ENCODE data around the gene LEP.

LEP gene

GRCh38 chr7:128303133-128303532 is 62.1 kb downstream of the LEP start:
- H3K27ac ChIP-seq (ENCODE audit: low read depth, low read length), result no peak overlapping the region
- WGBS, result 93% methylated on average over 2 of the region's 2 CpGs

GRCh38 chr7:128303643-128304042 is 62.6 kb downstream of the LEP start:
- peaks cover 48% of the 10 kb centered on the region for H3K36me3 ChIP-seq (ENCODE audit: insufficient read depth, low read length)
- WGBS, result 90% methylated on average over 5 of the region's 5 CpGs

More at GRCh38 chr7:128303133-128303532, 62.1 kb downstream of the LEP start:
- Histone ChIP-seq H3K36me3 (ENCODE audit: insufficient read depth, low read length) (peaks cover 44% of the 10 kb centered on the region), H3K4me1 (ENCODE audit: insufficient read depth, low read length) (peaks cover 23% of the 10 kb centered on the region), H3K4me3 (ENCODE audit: low read length) (no peak overlapping the region), H3K27me3 (ENCODE audit: insufficient read depth, low read length) (no peaks in the 10 kb centered on the region), H3K9ac (ENCODE audit: low read depth, low read length) (no peak overlapping the region), H3K9me3 (ENCODE audit: insufficient read depth, low read depth, low read length) (no peaks in the 10 kb centered on the region)

DNA sequence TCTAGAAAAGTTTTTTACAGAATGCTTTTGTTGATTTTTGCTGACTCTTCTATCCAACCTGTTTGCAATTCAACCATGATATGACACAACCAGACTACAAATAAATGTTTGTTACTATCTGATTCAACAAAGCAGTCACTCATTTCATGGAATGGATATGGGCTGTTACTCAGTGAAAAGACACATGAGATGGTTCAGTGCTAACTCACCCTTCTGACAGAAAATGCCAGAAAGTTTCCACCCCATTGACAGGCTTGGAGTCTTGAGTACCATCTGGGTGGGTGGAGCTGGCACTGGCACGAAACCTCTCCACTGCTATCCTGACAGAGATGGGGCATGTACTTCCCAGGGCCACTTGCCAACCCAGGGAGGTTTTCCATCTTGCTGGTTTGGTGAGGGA is 63.1 kb downstream of the LEP start:
- WGBS, result 94% methylated on average over 1 of the region's 1 CpG
- Histone ChIP-seq H3K4me3 (ENCODE audit: low read length) (no peak overlapping the region), H3K36me3 (ENCODE audit: insufficient read depth, low read length) (peaks cover 52% of the 10 kb centered on the region), H3K27ac (ENCODE audit: low read depth, low read length) (no peak overlapping the region), H3K4me1 (ENCODE audit: insufficient read depth, low read length) (peaks cover 12% of the 10 kb centered on the region), H3K27me3 (ENCODE audit: insufficient read depth, low read length) (no peaks in the 10 kb centered on the region), H3K9me3 (ENCODE audit: insufficient read depth, low read depth, low read length) (no peaks in the 10 kb centered on the region), H3K9ac (ENCODE audit: low read depth, low read length) (no peak overlapping the region)

More at GRCh38 chr7:128303643-128304042, 62.6 kb downstream of the LEP start:
- no peak overlapping the region for H3K9ac ChIP-seq (ENCODE audit: low read depth, low read length)
- no peaks in the 10 kb centered on the region for H3K27me3 ChIP-seq (ENCODE audit: insufficient read depth, low read length)
- no peak overlapping the region for H3K27ac ChIP-seq (ENCODE audit: low read depth, low read length)
- no peak overlapping the region for H3K4me3 ChIP-seq (ENCODE audit: low read length)
- peaks cover 17% of the 10 kb centered on the region for H3K4me1 ChIP-seq (ENCODE audit: insufficient read depth, low read length)
- H3K9me3 ChIP-seq (ENCODE audit: insufficient read depth, low read depth, low read length), result no peaks in the 10 kb centered on the region

DNA sequence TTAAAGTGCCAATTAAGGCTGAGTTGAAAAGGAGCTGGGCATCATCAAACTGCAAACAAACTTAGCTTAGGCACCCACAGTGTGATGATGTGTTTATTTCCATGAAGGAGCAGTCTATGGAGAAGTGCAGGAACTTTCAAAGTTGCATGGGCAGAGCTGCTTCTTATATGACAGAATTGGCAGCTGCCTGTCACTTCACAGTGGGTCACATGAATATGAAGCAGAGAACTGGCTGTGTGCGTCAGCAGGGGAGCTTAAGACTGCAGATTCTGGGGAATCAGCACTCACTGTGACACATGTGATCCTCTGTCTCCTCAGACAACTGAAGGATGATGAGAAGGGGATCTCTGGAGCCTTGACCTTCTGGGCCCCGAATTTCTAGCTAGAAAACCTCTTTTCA is 66.0 kb downstream of the LEP start:
- Histone ChIP-seq H3K4me3 (ENCODE audit: low read length) (no peak overlapping the region), H3K9ac (ENCODE audit: low read depth, low read length) (no peak overlapping the region), H3K36me3 (ENCODE audit: insufficient read depth, low read length) (peaks cover 80% of the 10 kb centered on the region), H3K4me1 (ENCODE audit: insufficient read depth, low read length) (no peaks in the 10 kb centered on the region), H3K27me3 (ENCODE audit: insufficient read depth, low read length) (no peaks in the 10 kb centered on the region), H3K9me3 (ENCODE audit: insufficient read depth, low read depth, low read length) (no peaks in the 10 kb centered on the region), H3K27ac (ENCODE audit: low read depth, low read length) (no peak overlapping the region)
- 95% methylated on average over 2 of the region's 2 CpGs for WGBS

Measured in HUES64 (cell line).